Kidney (tissue), 14 donors: ENCODE data around the gene TACC2. TPM values are rescaled to one million over a fixed set of nuclear protein-coding genes. Genes with fewer than 3 reads are reported as not detected.

Experiments used
- DNase-seq, 5 donors: peaks; one replicate each; pipeline ENCODE4 v3.0.0-alpha.2; 2013 to 2020
- FAIRE-seq: peaks from 2 replicates; lab custom pipeline; 2012; peaks lifted over from hg19 to GRCh38; lab: Jason Lieb, UNC
- H3K27ac ChIP-seq, 2 donors: one replicate each; pipeline ENCODE4 v1.7.0; 2013; ENCODE audit warnings: low read depth in 2 of 2, low read length in 2 of 2, inconsistent platforms in 1 of 2
- H3K27me3 ChIP-seq: one replicate; pipeline ENCODE4 v1.7.1; 2013; ENCODE audit warnings: low read length, inconsistent platforms; ENCODE audit not compliant: control insufficient read depth, insufficient read depth
- H3K36me3 ChIP-seq, 3 donors: one replicate each; pipeline versions ENCODE4 v1.7.0 to v1.7.1; 2013; ENCODE audit warnings: low read length in 3 of 3, control low read depth in 1 of 3, inconsistent platforms in 1 of 3; ENCODE audit not compliant: insufficient read depth in 3 of 3, control insufficient read depth in 2 of 3
- H3K4me1 ChIP-seq, 3 donors: one replicate each; pipeline versions ENCODE4 v1.7.0 to v1.7.1; 2013; ENCODE audit warnings: low read length in 3 of 3, inconsistent platforms in 1 of 3, low read depth in 1 of 3; ENCODE audit not compliant: control insufficient read depth in 2 of 3, insufficient read depth in 2 of 3
- H3K4me3 ChIP-seq, 3 donors: one replicate each; pipeline versions ENCODE4 v1.7.0 to v1.8.1; 2013; ENCODE audit warnings: low read length in 3 of 3, control low read depth in 1 of 3, inconsistent platforms in 1 of 3
- H3K9ac ChIP-seq, 3 donors: one replicate each; pipeline versions ENCODE4 v1.7.0 to v1.7.1; 2013; ENCODE audit warnings: low read length in 3 of 3, control low read depth in 1 of 3, inconsistent platforms in 1 of 3
- H3K9me3 ChIP-seq, 3 donors: one replicate each; pipeline versions ENCODE4 v1.7.0 to v1.7.1; 2013; ENCODE audit warnings: low read length in 3 of 3, control low read depth in 1 of 3, inconsistent platforms in 1 of 3; ENCODE audit not compliant: control insufficient read depth in 2 of 3, insufficient read depth in 1 of 3
- intact Hi-C: fragments of 100-400 bp; cut with DNase I; formaldehyde crosslinking; loops from one replicate; pipeline ENCODE4 v1.11.1; 2022
- polyA plus RNA-seq: library from polyadenylated mRNA; stranded (reverse); fragments of 350-450 nt; fragmentation: Illumina TruSeq; extraction: RNeasy Lipid Tissue Mini Kit (QIAGEN cat#74804); gene quantifications from one replicate; pipeline ENCODE4 v1.2.3, GENCODE V29; 2014; ENCODE audit warnings: low read depth, low replicate concordance; ENCODE audit not compliant: insufficient read depth
- total RNA-seq: library from RNA; stranded (reverse); fragmentation: NEBNext Ultra II Directional; extraction: Animal tissue kit (Norgen Biotek cat#: 25700); gene quantifications from one replicate; pipeline ENCODE4 v1.2.1, GENCODE V29; 2021
- TF ChIP-seq, protein P1 (sequence below): IDR thresholded peaks from 3 replicates; pipeline ENCODE4 v1.5.1; 2012; ENCODE audit warnings: mild to moderate bottlenecking, moderate library complexity, borderline replicate concordance; ENCODE audit not compliant: insufficient read depth; ENCODE audit errors: extremely low read depth
- donor health status: control.
- donor health status: control.
- donor health status: control.
- donor health status: control.
- donor health status: control.
- donor health status: DM: yes; HTN: yes; CAD: no.
- donor health status: Normal renal cell carcinoma (clear cell type).

The TACC2 gene
- total and polyA plus RNA-seq, 2 donors from 2014 or later = 36.4 to 81.0 TPM

GRCh38 chr10:122149561-122150505 lies 160.9 kb downstream of the TACC2 start:
- intact Hi-C loops = no loop called here
- Histone ChIP-seq H3K9ac (no peak overlapping the region), H3K27me3 (no peaks in the 10 kb centered on the region)

GRCh38 chr10:122151121-122151694 lies 162.2 kb downstream of the TACC2 start:
- Histone ChIP-seq H3K4me3 (no peak overlapping the region), H3K9me3 (no peaks in the 10 kb centered on the region), H3K4me1 (peaks cover 0 to 11% (median 0%) of the 10 kb centered on the region in 3 donors), H3K27ac (no peak overlapping the region), H3K9ac (no peak overlapping the region), H3K36me3 (peaks cover 0 to 4% (median 0%) of the 10 kb centered on the region in 3 donors), H3K27me3 (no peaks in the 10 kb centered on the region)
- no peak for DNase-seq
- TF ChIP-seq, protein P1, sequence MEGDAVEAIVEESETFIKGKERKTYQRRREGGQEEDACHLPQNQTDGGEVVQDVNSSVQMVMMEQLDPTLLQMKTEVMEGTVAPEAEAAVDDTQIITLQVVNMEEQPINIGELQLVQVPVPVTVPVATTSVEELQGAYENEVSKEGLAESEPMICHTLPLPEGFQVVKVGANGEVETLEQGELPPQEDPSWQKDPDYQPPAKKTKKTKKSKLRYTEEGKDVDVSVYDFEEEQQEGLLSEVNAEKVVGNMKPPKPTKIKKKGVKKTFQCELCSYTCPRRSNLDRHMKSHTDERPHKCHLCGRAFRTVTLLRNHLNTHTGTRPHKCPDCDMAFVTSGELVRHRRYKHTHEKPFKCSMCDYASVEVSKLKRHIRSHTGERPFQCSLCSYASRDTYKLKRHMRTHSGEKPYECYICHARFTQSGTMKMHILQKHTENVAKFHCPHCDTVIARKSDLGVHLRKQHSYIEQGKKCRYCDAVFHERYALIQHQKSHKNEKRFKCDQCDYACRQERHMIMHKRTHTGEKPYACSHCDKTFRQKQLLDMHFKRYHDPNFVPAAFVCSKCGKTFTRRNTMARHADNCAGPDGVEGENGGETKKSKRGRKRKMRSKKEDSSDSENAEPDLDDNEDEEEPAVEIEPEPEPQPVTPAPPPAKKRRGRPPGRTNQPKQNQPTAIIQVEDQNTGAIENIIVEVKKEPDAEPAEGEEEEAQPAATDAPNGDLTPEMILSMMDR = no peak
- intact Hi-C loops = no loop called here
- no peak for FAIRE-seq

More at GRCh38 chr10:122149561-122150505, 160.9 kb downstream of the TACC2 start:
- H3K4me3 ChIP-seq = no peak overlapping the region
- no peaks in the 10 kb centered on the region for H3K9me3 ChIP-seq
- H3K27ac ChIP-seq = peak overlapping the region in 1 of 2 donors; percentile 9
- peaks cover 0 to 11% (median 0%) of the 10 kb centered on the region in 3 donors for H3K4me1 ChIP-seq
- FAIRE-seq (no peak), DNase-seq (peak in 2 of 5 donors; percentile 62 to 76)
- TF ChIP-seq, protein P1 = no peak
- H3K36me3 ChIP-seq = peaks cover 0 to 7% (median 0%) of the 10 kb centered on the region in 3 donors

DNA sequence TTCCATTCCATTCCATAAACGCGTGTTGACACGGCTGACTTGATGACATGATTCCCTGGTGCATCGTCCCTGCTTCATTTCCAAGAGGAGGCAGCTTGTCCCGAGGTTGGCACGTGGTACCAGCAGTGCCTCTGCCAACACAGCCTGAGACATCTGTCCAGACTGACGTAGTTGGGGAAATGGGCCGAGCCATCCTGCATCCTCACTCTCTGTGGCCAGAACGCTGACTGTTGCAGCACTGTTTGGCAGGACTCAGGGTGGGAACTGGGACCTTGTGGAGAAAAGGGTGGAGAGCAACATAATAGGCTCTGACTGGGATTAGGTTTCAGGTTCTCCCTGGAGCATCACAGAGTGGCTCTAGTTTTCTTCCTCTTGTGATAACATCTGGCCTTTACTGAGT lies 163.6 kb downstream of the TACC2 start:
- Histone ChIP-seq H3K9ac (no peak overlapping the region), H3K27ac (peak overlapping the region in 1 of 2 donors; percentile 16), H3K4me3 (no peak overlapping the region), H3K27me3 (no peaks in the 10 kb centered on the region), H3K9me3 (no peaks in the 10 kb centered on the region), H3K4me1 (peaks cover 0 to 11% (median 0%) of the 10 kb centered on the region in 3 donors), H3K36me3 (peaks cover 0 to 2% (median 0%) of the 10 kb centered on the region in 3 donors)
- no peak for FAIRE-seq
- TF ChIP-seq, protein P1 = no peak
- DNase-seq = peak in 3 of 5 donors; percentile 49 to 65 (median 59)
- intact Hi-C loops = no loop called here
